GM18499 (cell line): ENCODE measurements around the gene E2F1.
A peak's percentile ranks its signal among the peaks of the same experiment; 100 is the strongest.

Source experiments
- ATAC-seq: cut with Tn5 transposase; IDR thresholded peaks from one replicate; pipeline ENCODE4 v1.9.1; 2021; ENCODE audit warnings: moderate number of reproducible peaks; ENCODE audit not compliant: insufficient read depth, unreplicated experiment

E2F1 gene, protein sequence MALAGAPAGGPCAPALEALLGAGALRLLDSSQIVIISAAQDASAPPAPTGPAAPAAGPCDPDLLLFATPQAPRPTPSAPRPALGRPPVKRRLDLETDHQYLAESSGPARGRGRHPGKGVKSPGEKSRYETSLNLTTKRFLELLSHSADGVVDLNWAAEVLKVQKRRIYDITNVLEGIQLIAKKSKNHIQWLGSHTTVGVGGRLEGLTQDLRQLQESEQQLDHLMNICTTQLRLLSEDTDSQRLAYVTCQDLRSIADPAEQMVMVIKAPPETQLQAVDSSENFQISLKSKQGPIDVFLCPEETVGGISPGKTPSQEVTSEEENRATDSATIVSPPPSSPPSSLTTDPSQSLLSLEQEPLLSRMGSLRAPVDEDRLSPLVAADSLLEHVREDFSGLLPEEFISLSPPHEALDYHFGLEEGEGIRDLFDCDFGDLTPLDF

DNA sequence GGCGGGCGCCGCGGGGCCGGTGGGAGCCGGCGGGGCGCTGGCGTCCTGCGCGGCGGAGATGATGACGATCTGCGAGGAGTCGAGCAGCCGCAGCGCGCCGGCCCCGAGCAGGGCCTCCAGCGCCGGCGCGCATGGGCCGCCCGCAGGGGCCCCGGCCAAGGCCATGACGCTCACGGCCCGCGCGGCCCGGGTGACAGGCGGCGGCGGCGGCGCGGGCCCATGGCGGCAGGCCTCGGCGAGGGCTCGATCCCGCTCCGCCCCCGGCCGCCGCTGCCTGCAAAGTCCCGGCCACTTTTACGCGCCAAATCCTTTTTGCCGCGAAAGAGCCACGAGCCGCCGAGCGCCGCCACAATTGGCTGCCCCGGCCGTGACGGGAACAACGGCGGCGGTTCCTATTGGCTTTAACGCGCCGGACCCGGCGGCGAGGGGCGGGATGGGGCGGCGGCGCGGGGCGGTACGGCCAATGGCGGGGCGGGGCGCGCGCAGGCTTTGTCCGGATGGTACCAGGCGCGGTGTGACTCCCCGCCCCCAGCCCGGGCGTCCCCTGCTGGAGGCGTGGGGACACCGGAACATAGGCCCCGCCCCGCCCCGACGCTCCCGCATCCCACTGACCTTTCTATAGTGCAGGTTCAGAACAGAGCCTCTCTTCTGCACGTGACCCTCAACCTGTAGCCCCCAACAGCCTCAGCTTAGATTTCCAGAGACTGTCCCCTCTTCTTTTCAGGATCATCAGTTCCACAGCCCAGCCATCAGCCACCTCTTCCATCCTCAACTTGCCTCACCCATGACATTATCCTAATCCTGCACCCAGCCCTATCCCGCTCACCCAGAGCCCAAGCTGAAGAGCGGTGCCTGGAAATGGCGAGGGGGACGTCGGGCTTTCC is at the start of gene E2F1:
Gene E2F1, minus strand, starts transcription at position 286 of the 884 bp plus-strand sequence. Its CDS starts 121 bp downstream, at position 165.
- ATAC-seq = peak; percentile 36

DNA sequence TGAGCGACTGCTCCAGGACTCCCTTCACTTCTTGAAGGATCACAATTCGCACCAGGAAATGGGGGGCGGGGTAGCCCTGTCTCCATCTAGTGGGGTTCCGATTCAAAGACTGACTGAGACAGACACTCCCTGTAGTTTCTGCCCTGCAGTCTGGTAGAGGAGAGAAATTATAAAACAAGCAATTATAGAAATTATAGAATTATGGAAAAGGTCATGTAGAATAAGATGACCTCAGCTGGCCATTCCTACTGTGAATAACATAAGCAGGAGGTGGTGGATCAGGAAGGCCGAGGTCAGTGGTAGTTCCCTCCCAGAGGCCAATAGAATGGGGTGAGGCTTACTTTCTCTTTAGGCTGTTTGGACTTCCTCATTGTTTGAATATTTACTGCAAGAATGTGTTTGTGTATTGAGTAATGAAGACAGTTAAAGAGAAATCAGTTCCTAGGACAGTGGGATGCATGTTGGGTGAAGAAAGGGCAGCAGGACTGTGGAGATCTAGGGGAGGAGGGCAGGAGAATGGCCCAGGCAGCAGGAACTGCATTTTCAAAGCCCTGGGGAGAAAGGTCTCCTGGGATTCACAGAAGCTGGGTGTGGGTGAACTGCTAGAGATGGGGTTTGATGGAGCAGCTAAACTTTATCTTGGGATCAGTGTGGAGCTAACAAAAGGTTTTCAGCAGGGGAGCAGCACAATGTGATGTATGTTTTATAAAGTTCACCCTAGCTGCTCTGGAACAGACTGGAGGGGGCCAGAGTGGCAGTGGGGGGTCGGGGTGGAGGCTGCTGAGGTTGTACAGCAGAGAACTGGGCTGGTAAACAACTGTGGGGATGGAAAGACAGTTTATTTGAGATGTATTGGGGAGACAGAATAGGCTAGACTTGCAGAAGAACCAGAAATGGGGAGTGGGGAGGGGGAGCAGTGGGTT is 47.7 kb upstream of the E2F1 start:
- no peak for ATAC-seq

DNA sequence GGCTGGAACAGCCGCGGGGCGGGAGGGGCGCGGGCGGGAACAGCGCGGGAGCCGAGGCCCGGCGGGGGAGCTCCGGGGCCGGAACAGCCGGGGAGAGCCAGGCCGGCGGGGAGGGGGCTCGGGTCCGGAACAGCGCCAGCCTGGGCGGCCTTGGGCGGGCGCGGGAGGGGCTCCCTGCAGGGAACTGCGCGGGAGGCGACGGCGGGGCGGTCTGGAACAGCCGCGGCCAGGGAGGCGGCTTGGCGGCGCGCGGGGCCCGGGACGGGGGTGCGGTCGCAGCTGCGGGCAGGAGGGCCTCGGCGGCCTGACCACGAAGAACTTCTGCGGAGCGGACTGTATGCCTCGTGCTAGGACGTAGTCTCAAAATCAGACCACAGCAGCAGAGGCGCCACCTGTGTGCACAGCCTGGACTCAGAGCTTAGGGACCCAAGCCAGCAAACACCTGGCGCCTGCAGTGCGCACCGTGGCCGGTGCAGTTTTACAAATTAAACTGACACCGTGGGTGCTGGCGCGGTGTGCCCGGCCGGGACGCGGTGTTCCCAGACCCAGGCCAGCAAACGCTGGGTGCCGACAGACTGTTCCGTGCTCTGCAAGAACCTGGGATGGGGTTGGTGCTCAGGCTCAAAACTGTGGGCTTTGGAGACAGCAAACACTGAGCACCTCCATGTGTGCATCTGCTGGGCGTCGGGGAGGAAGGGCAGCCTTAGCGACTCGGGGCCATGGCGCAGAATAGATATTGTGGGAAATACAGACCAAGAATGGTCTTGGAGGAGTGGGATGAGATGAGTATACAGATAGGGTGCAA is 46.2 kb upstream of the E2F1 start:
- ATAC-seq = no peak

GRCh38 chr20:33731693-33732165 is 45.5 kb upstream of the E2F1 start, which contains the start of gene ZNF341:
Gene ZNF341 (plus strand): TSS chr20:33731996. CDS start chr20:33732022, 26 bp downstream.
- no peak for ATAC-seq

- no peak for ATAC-seq
Observed at GRCh38 chr20:33730946-33731692, 44.9 kb upstream of the E2F1 start.

GRCh38 chr20:33729101-33729500 is 42.9 kb upstream of the E2F1 start:
- ATAC-seq = no peak

- no peak for ATAC-seq
Observed at GRCh38 chr20:33728463-33728862, 42.3 kb upstream of the E2F1 start.

- ATAC-seq = no peak
Observed at GRCh38 chr20:33727806-33728205, 41.6 kb upstream of the E2F1 start.

GRCh38 chr20:33727115-33727479 is 40.9 kb upstream of the E2F1 start:
- no peak for ATAC-seq

GRCh38 chr20:33725607-33726264 is 39.6 kb upstream of the E2F1 start:
- ATAC-seq = no peak

DNA sequence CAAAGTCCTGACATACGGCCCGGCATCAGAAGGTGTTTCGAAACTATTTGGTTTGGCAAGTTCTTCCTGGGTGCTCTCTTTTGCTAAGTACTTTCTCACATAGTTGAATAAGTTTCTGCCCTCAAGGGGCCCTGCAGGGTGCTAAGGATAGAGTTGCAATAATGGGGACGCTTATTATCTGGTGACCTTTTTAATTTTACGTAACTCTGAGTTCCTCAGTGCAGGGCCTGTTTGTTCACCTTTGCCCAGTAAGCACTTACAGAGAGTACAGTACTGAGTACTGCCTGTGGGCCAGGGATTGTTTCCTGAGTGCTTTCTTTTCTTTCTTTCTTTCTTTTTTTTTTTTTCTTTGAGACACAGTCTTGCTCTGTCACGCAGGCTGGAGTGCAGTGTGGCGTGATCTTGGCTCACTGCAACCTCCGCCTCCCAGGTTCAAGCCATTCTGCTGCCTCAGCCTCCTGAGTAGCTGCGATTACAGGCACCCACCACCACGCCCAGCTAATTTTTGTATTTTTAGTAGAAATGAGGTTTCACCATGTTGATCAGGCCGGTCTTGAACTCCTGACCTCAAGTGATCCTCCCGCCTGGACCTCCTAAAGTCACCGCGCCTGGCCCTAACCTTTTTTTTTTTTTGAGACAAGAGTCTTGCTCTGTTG is 38.4 kb upstream of the E2F1 start:
- ATAC-seq = no peak

GRCh38 chr20:33721391-33722140 is 35.4 kb upstream of the E2F1 start:
- ATAC-seq = no peak

DNA sequence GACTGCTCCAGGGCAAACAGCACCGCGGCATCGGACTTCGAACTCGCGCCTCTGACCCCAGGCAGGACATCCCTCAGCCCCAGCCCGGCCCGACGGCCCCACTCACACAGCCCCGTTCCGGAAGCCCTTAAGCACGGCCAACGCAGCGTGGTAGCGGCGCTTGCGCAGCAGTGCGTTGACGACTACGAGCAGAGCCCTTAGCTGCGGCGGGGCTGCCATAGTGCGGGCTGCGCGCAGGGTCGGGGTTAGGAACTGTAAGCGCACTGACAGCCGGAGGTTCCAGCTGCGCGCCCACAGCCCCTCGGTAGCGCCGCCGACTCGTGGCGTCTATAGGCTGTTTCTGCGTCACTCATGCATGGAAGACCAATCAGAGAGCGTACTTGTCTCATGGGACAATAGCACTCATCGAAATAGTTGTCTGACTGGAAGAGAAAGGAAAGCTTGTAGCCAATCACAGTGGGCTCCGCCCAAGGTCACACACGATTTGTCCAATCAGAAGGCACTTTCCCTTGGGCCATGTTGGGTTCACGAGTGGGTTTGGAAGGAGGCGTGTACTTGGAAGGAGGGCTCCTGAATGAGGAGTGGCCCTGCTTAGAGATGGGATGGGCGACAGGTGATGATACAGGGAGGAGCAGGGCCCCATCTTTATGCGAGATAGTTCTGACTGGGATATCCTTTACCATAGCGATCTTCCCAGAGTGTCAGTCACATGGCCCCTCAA is 34.0 kb upstream of the E2F1 start, which contains the start of gene PXMP4:
Gene PXMP4, minus strand, starts transcription at position 322 of the 721 bp plus-strand sequence. Its CDS starts 103 bp downstream, at position 219.
- ATAC-seq = peak; percentile 86

- no peak for ATAC-seq
Observed at GRCh38 chr20:33719277-33719988, 33.2 kb upstream of the E2F1 start.

DNA sequence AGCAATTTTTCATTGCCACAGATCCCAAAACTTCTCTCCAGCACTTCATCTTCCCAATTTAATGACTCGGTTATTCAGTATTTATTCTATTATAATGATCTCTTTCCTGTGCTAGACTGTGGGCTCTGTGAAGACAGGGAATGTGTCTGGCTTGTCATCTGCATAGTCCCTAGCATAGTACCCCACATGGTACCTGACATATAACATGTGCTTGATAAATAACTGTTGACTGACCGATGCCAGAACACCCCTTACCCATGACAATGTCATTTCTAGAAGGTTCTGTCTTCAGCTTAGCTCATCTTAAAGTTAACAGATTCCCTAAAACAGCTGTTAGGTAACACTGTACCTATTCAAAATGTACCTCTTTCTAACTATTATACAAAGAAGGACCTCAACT is 30.3 kb upstream of the E2F1 start:
- no peak for ATAC-seq
